ENCODE data around the gene CATSPER3. TPM values are rescaled to one million over a fixed set of nuclear protein-coding genes. Genes with fewer than 3 reads are reported as not detected.
A peak's percentile ranks its signal among the peaks of the same experiment; 100 is the strongest.

CATSPER3 gene
- total and polyA plus RNA-seq, 2 of the 8 experiments (the other 6 are each of a cell fraction or from before 2014, with no cell fraction given), result 0.62 TPM; not detected in 1

DNA sequence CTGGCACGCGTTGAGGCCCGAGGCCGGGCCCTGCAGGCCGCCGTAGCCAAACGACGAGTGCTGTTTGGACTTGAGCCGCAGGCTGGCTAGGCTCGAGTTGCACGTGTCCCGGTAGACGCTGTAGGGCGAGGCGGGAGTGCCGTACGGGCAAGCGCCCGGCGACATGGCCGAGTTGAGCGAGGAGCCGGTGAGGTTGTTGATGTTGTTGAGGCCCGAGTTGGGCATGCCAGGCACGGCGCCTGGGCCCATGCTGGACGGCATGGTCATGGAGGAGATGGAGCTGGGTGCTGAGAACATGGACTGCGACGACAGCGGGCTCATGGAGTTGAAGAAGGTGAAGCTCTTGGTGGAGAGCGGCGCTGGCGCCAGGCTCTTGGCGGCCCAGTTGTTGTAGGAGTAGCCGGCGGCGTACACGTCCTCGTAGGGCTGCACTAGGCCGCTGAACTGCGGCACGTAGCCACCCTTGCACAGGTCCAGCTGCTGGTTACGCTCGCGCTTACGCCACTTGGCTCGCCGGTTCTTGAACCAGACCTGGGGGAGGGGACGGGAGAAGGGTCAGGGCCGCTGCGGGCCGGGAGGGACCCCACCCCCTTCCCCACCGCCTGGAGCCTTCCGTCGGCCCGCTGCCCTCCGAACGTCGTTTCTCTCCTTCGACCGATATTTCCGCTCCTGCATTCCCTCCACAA is 61.2 kb downstream of the CATSPER3 start:
- peak overlapping the region; percentile 89 for H2BK12ac ChIP-seq (ENCODE audit: low read depth, low read length)
- H2BK20ac ChIP-seq (ENCODE audit: low read length), result no peak overlapping the region; the same call in 1 of the 2 replicates
- peaks cover 0 to 12% (median 0%) of the 10 kb centered on the region in 4 experiments; a peak in 1 of 8 replicates for H3K36me3 ChIP-seq (ENCODE audit: control insufficient read depth in 2 of 4, insufficient read depth in 4 of 4, low read length in 3 of 4)
- no peak overlapping the region for H2BK120ac ChIP-seq (replicated peaks; ENCODE audit: low read depth, low read length)
- H2BK5ac ChIP-seq (ENCODE audit: low read depth, low read length), result peak overlapping the region; percentile 6; the same call in 1 of the 2 replicates
- peak overlapping the region; percentile 60; the same call in 1 of the 2 replicates for H3K18ac ChIP-seq (ENCODE audit: extremely low read depth, low read length)
- peak overlapping the region; percentile 88; the same call in 1 of the 2 replicates for H2BK15ac ChIP-seq (ENCODE audit: low read length)
- H3K27ac ChIP-seq (ENCODE audit: low read depth, low read length), result no peak overlapping the region
- H3K23ac ChIP-seq (ENCODE audit: insufficient read length), result no peak overlapping the region
- peaks cover 78 to 100% (median 94%) of the 10 kb centered on the region in 4 experiments for H3K27me3 ChIP-seq (replicated peaks in 1 of 4; ENCODE audit: control insufficient read depth in 3 of 4, extremely low read depth in 1 of 4, insufficient read depth in 3 of 4, low read length in 3 of 4)
- WGBS, 2 experiments (ENCODE audit: extremely low coverage in 1 of 2, insufficient coverage in 1 of 2, insufficient read length in 1 of 2, insufficient replicate concordance in 2 of 2, low coverage in 1 of 2, low lambda C conversion rate in 2 of 2, missing lambda C conversion rate in 1 of 2), result 1% methylated on average over 40 of the region's 62 CpGs; no CpG with 5 or more reads in 1 of the 2 experiments
- peak overlapping the region; percentile 54 for H4K91ac ChIP-seq (replicated peaks; ENCODE audit: insufficient read length, low read length)
- H3K79me1 ChIP-seq (ENCODE audit: low read depth, low read length), result no peaks in the 10 kb centered on the region
- no peak overlapping the region for H2AK5ac ChIP-seq (ENCODE audit: low read depth, low read length)
- H3K14ac ChIP-seq (ENCODE audit: insufficient read length), result no peak overlapping the region
- H3K4me3 ChIP-seq (ENCODE audit: extremely low read depth in 1 of 4, insufficient read depth in 2 of 4, low read depth in 3 of 4, low read length in 4 of 4), result peak overlapping the region; percentile 11 to 47 (median 34); a peak in 7 of 8 replicates
- no peak overlapping the region; a peak in 1 of 7 replicates for H3K9ac ChIP-seq (replicated peaks in 1 of 4; ENCODE audit: extremely low read depth in 1 of 4, low read depth in 3 of 4, low read length in 3 of 4)
- no peaks in the 10 kb centered on the region for H3K79me2 ChIP-seq (ENCODE audit: control insufficient read depth in 1 of 2, insufficient read depth in 2 of 2, low read length in 2 of 2)
- FAIRE-seq (no peak), DNase-seq (ENCODE audit: low read depth in 1 of 2, low spot score in 2 of 2) (peak in 1 of 2 experiments; percentile 79)
- CTCF ChIA-PET (ENCODE audit: partially characterized antibody), result interaction anchor here (0.7 to 1.1 kb wide), 3 partner anchors 10 to 163 kb away, joined by 3 to 4 read pairs (median 3); no protein-coding TSS in a partner anchor
- peaks cover 8 to 43% of the 10 kb centered on the region in 2 experiments for H4K20me1 ChIP-seq (replicated peaks in 1 of 2; ENCODE audit: control insufficient read depth in 1 of 2, insufficient read depth in 2 of 2, low read length in 2 of 2)
- no peaks in the 10 kb centered on the region; a peak in 1 of 4 replicates for H3K9me3 ChIP-seq (ENCODE audit: insufficient read depth in 2 of 2, low read depth in 1 of 2, low read length in 1 of 2)
- peaks cover 8% of the 10 kb centered on the region; the same call in 1 of the 2 replicates for H3K23me2 ChIP-seq (ENCODE audit: low read depth, low read length)
- peak overlapping the region; percentile 83; the same call in 1 of the 2 replicates for H4K8ac ChIP-seq (ENCODE audit: extremely low read depth, insufficient read depth, low read length)
- peak overlapping the region; percentile 54; the same call in 1 of the 2 replicates for H2AFZ ChIP-seq (ENCODE audit: low read length)
- POLR2A ChIA-PET (ENCODE audit: partially characterized antibody), result interaction anchor here (3.1 kb wide), 1 partner anchor 11 kb away, joined by 11 read pairs; no protein-coding TSS in a partner anchor
- no peak overlapping the region for H3K4ac ChIP-seq (replicated peaks; ENCODE audit: insufficient read length, low read depth, low read length)
- peaks cover 0 to 29% (median 25%) of the 10 kb centered on the region in 4 experiments; a peak in 6 of 7 replicates for H3K4me1 ChIP-seq (replicated peaks in 1 of 4; ENCODE audit: control insufficient read depth in 3 of 4, insufficient read depth in 4 of 4, low read length in 3 of 4)
- H3K56ac ChIP-seq (replicated peaks; ENCODE audit: insufficient read length, low read depth, low read length), result no peak overlapping the region
- H3K4me2 ChIP-seq (ENCODE audit: insufficient read depth in 1 of 2, low read depth in 2 of 2, low read length in 2 of 2), result peak overlapping the region; percentile 64 to 71
- H4K5ac ChIP-seq (ENCODE audit: insufficient read length, low read depth, low read length), result no peak overlapping the region
- TF ChIP-seq CTBP2 (IDR thresholded peaks at IDR 0.05; ENCODE audit: borderline replicate concordance, insufficient read depth, insufficient read length, low read length) (peak; percentile 99), SP1 (IDR thresholded peaks at IDR 0.05; ENCODE audit: low read depth, low read length) (peak; percentile 48; the same call in 1 of the 2 replicates)
